ENCODE results near the gene MS4A6E. TPM values are rescaled to one million over a fixed set of nuclear protein-coding genes. Genes with fewer than 3 reads are reported as not detected.

The MS4A6E gene
- total and polyA plus RNA-seq, 2 experiments from 2014 or later: not detected

GRCh38 chr11:60310407-60310998, 16.6 kb upstream of the MS4A6E start (continued):
- TF ChIP-seq ZNF462 (CRISPR knock-in tag; IDR thresholded peaks at IDR 0.05): no peak
- TF ChIP-seq STAT1 (IDR thresholded peaks at IDR 0.05; ENCODE audit: unreplicated experiment): no peak
- no peak for TF ChIP-seq NANOG (IDR thresholded peaks at IDR 0.05; ENCODE audit: borderline replicate concordance)
- TF ChIP-seq CTCF (conservative IDR thresholded peaks at IDR 0.05; ENCODE audit: low read depth in 2 of 2): no peak
- no peak for TF ChIP-seq POLR2AphosphoS5 (IDR thresholded peaks at IDR 0.05; ENCODE audit: low read depth)
- no peak for TF ChIP-seq CREB1 (CRISPR knock-in tag; IDR thresholded peaks at IDR 0.05; ENCODE audit: low read depth)
- TF ChIP-seq EZH2 (IDR thresholded peaks at IDR 0.05; ENCODE audit: low read depth, unreplicated experiment): no peak
- no peak for TF ChIP-seq JUNB (IDR thresholded peaks at IDR 0.05; ENCODE audit: unreplicated experiment)
- TF ChIP-seq ETS1 (IDR thresholded peaks at IDR 0.05): no peak
- no peak for TF ChIP-seq ZNF331 (CRISPR knock-in tag; IDR thresholded peaks at IDR 0.05; ENCODE audit: low read depth)

Measured in GM23338 (cell line).